Upper lobe of left lung (tissue), 6 donors: ENCODE measurements around the gene PRKAA1. TPM values are rescaled to one million over a fixed set of nuclear protein-coding genes. Genes with fewer than 3 reads are reported as not detected.

Experiments used
- ATAC-seq, 2 donors: fragments of 200-7000 bp; cut with Tn5 transposase; one replicate each; pipeline ENCODE4 v1.9.1; 2022; ENCODE audit warnings: mild to moderate bottlenecking in 2 of 2, moderate library complexity in 2 of 2; ENCODE audit not compliant: low FRiP score in 2 of 2
- DNase-seq, 2 donors: peaks; one replicate each; pipeline ENCODE4 v3.0.0-alpha.2; 2019 to 2020
- H3K27ac ChIP-seq, 4 donors: fragments of 200-600 bp; sonication (generic); one replicate each; pipeline ENCODE4 v1.5.1; 2016 to 2019
- H3K27me3 ChIP-seq, 4 donors: fragments of 200-600 bp; sonication (generic); one replicate each; pipeline ENCODE4 v1.5.1; 2017 to 2019
- H3K36me3 ChIP-seq, 4 donors: fragments of 200-600 bp; sonication (generic); one replicate each; pipeline ENCODE4 v1.5.1; 2016 to 2019
- H3K4me1 ChIP-seq, 4 donors: fragments of 200-600 bp; sonication (generic); one replicate each; pipeline ENCODE4 v1.5.1; 2018 to 2019
- H3K4me3 ChIP-seq, 4 donors: fragments of 200-600 bp; sonication (generic); one replicate each; pipeline ENCODE4 v1.5.1; 2017 to 2019; ENCODE audit warnings: mild to moderate bottlenecking in 2 of 4, moderate library complexity in 1 of 4
- H3K9me3 ChIP-seq, 4 donors: fragments of 200-600 bp; sonication (generic); one replicate each; pipeline ENCODE4 v1.5.1; 2018 to 2019
- CTCF ChIP-seq, 6 experiments: fragments of 450-650 bp in 4 of 6; fragments of 200-600 bp in 2 of 6; sonication (generic) in 2 of 6; IDR thresholded peaks; one replicate each; pipeline ENCODE4 v1.5.1; 2016 to 2019; ENCODE audit warnings: antibody characterized with exemption in 6 of 6
- EP300 ChIP-seq, 4 donors: sonication (generic); formaldehyde crosslinking; IDR thresholded peaks; one replicate each; pipeline ENCODE4 v1.5.1; 2017; ENCODE audit warnings: antibody characterized with exemption in 4 of 4, control low read depth in 2 of 4
- POLR2A ChIP-seq, 4 donors: fragments of 450-650 bp; IDR thresholded peaks; one replicate each; pipeline ENCODE4 v1.5.1; 2016 to 2017; ENCODE audit warnings: antibody characterized with exemption in 4 of 4, mild to moderate bottlenecking in 2 of 4
- POLR2AphosphoS5 ChIP-seq, 2 donors: sonication (generic); formaldehyde crosslinking; IDR thresholded peaks; one replicate each; pipeline ENCODE4 v1.5.1; 2017; ENCODE audit warnings: antibody characterized with exemption in 2 of 2
- WGBS, 2 donors: methylation state at CpG; one replicate each; pipeline ENCODE4 v1.1.5; 2017 to 2018; 5-methylcytosine and 5-hydroxymethylcytosine counted together
- total RNA-seq, 6 donors: library from RNA; depleted of rRNA in 4 of 6; stranded (reverse); fragments of >200 nt in 4 of 6; gene quantifications; one replicate each; pipeline versions ENCODE4 v1.1.0 to v1.2.1, GENCODE V29; 2016 to 2021
- donor health status: DM: no; HTN: no; CAD: no; lungs with moderate emphysema.
- donor health status: DM: no; HTN: yes; CAD: no; lungs with severe emphysema.

PRKAA1 gene
- total RNA-seq, 6 donors from 2014 or later: 53.9 to 94.7 (median 74.5) TPM

- H3K27me3 ChIP-seq: no peaks in the 10 kb centered on the region
- H3K27ac ChIP-seq: no peak overlapping the region
- no peak for DNase-seq
- no peak for ATAC-seq
- H3K4me1 ChIP-seq: peaks cover 0 to 10% (median 6%) of the 10 kb centered on the region in 4 donors
- WGBS, 2 donors: 66 to 74% methylated on average over 6 of the region's 6 CpGs
- no peaks in the 10 kb centered on the region for H3K9me3 ChIP-seq
- H3K4me3 ChIP-seq: no peak overlapping the region
- peaks cover 0 to 58% (median 19%) of the 10 kb centered on the region in 4 donors for H3K36me3 ChIP-seq
- TF ChIP-seq EP300 (IDR thresholded peaks at IDR 0.05): no peak
- TF ChIP-seq POLR2A (IDR thresholded peaks at IDR 0.05): no peak
- TF ChIP-seq CTCF (IDR thresholded peaks at IDR 0.05): no peak
- no peak for TF ChIP-seq POLR2AphosphoS5 (IDR thresholded peaks at IDR 0.05)
These were observed 22.1 kb downstream of the PRKAA1 start for GRCh38 chr5:40775846-40776657.

GRCh38 chr5:40775085-40775845 lies 22.9 kb downstream of the PRKAA1 start:
- no peak overlapping the region for H3K4me3 ChIP-seq
- WGBS, 2 donors: 94 to 95% methylated on average over 4 of the region's 4 CpGs

GRCh38 chr5:40774623-40775022 lies 23.6 kb downstream of the PRKAA1 start:
- no peak for TF ChIP-seq POLR2A (IDR thresholded peaks at IDR 0.05)
- no peak for TF ChIP-seq EP300 (IDR thresholded peaks at IDR 0.05)
- TF ChIP-seq CTCF (IDR thresholded peaks at IDR 0.05): no peak
- TF ChIP-seq POLR2AphosphoS5 (IDR thresholded peaks at IDR 0.05): no peak
- WGBS, 2 donors: 93% methylated on average over 1 of the region's 1 CpG
- ATAC-seq (no peak), DNase-seq (no peak)
- no peaks in the 10 kb centered on the region for H3K9me3 ChIP-seq
- peaks cover 0 to 7% (median 3%) of the 10 kb centered on the region in 4 donors for H3K4me1 ChIP-seq
- H3K27ac ChIP-seq: no peak overlapping the region
- H3K36me3 ChIP-seq: peaks cover 0 to 70% (median 20%) of the 10 kb centered on the region in 4 donors
- H3K4me3 ChIP-seq: no peak overlapping the region
- no peaks in the 10 kb centered on the region for H3K27me3 ChIP-seq

More at GRCh38 chr5:40775085-40775845, 22.9 kb downstream of the PRKAA1 start:
- H3K36me3 ChIP-seq: peaks cover 0 to 64% (median 19%) of the 10 kb centered on the region in 4 donors
- no peaks in the 10 kb centered on the region for H3K27me3 ChIP-seq
- H3K27ac ChIP-seq: no peak overlapping the region
- ATAC-seq (no peak), DNase-seq (no peak)
- peaks cover 0 to 7% (median 4%) of the 10 kb centered on the region in 4 donors for H3K4me1 ChIP-seq
- no peaks in the 10 kb centered on the region for H3K9me3 ChIP-seq
- TF ChIP-seq POLR2A (IDR thresholded peaks at IDR 0.05) (no peak), EP300 (IDR thresholded peaks at IDR 0.05) (no peak), POLR2AphosphoS5 (IDR thresholded peaks at IDR 0.05) (no peak), CTCF (IDR thresholded peaks at IDR 0.05) (no peak)

GRCh38 chr5:40770764-40771163 lies 27.4 kb downstream of the PRKAA1 start:
- Histone ChIP-seq H3K27ac (no peak overlapping the region), H3K27me3 (no peaks in the 10 kb centered on the region), H3K36me3 (peaks cover 0 to 88% (median 24%) of the 10 kb centered on the region in 4 donors), H3K4me3 (no peak overlapping the region), H3K4me1 (peaks cover 0 to 2% (median under 1%) of the 10 kb centered on the region in 4 donors), H3K9me3 (no peaks in the 10 kb centered on the region)
- no peak for ATAC-seq
- no peak for DNase-seq
- TF ChIP-seq POLR2A (IDR thresholded peaks at IDR 0.05) (no peak), POLR2AphosphoS5 (IDR thresholded peaks at IDR 0.05) (no peak), EP300 (IDR thresholded peaks at IDR 0.05) (no peak), CTCF (IDR thresholded peaks at IDR 0.05) (no peak)
- 98 to 99% methylated on average over 5 of the region's 5 CpGs for WGBS, 2 donors
